ENCODE results near the gene SDC4. TPM values are rescaled to one million over a fixed set of nuclear protein-coding genes. Genes with fewer than 3 reads are reported as not detected.

SDC4 gene
- total and polyA plus RNA-seq, 9 of the 15 experiments (the other 6 are each of a cell fraction or from before 2014, with no cell fraction given): 2.1 to 10.7 (median 6.3) TPM

DNA sequence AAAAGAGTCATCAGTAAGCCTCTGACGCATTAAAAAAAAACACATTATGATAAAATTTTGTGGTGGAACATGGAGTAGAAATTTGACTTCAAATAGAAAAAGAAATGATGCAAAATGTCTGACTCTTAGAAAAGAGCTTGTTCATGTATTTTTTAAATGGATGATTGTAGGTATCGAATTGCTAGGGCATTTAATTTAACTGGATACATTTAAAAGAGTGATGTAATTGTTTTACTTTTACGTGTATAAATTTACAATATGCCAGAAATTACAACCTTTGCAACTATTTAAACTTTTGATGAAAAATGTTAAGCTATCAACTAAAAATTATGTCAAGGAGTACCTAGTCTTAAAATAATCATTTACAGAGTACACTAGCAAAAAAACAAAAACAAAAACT lies 4.5 kb upstream of the SDC4 start:
- ATAC-seq (no peak), FAIRE-seq (no peak), DNase-seq (ENCODE audit: extremely low read depth in 1 of 4, low spot score in 3 of 4) (no peak)
- no peaks in the 10 kb centered on the region for H4K20me1 ChIP-seq (replicated peaks; ENCODE audit: control insufficient read depth, insufficient read depth, low read length)
- H3K79me2 ChIP-seq (ENCODE audit: control insufficient read depth, insufficient read depth, low read length): peaks cover 2% of the 10 kb centered on the region; the same call in 1 of the 3 replicates
- H3K4me3 ChIP-seq: no peak overlapping the region
- H3K9me3 ChIP-seq (replicated peaks; ENCODE audit: control insufficient read depth, insufficient read depth, low read depth, low read length): no peaks in the 10 kb centered on the region
- intact Hi-C loops (cut with micrococcal nuclease) (no loop called here), in situ Hi-C loops (cut with MboI) (no loop called here)
- 43% methylated on average over 3 of the region's 3 CpGs for WGBS (ENCODE audit: insufficient coverage, low coverage, missing lambda C conversion rate)
- no peaks in the 10 kb centered on the region for H3K27me3 ChIP-seq (ENCODE audit: control insufficient read depth in 2 of 2, insufficient read depth in 2 of 2, low read length in 2 of 2)
- no peaks in the 10 kb centered on the region for H3K9me1 ChIP-seq (ENCODE audit: control insufficient read depth, insufficient read depth, low read length)
- H3K27ac ChIP-seq (ENCODE audit: extremely low read depth, low read depth, low read length): no peak overlapping the region
- H3K4me2 ChIP-seq (ENCODE audit: insufficient read depth, low read length): no peak overlapping the region
- no peak overlapping the region for H3K9ac ChIP-seq (ENCODE audit: insufficient read depth in 1 of 2, low read depth in 2 of 2, low read length in 2 of 2)
- no peaks in the 10 kb centered on the region for H3K36me3 ChIP-seq (ENCODE audit: control insufficient read depth, insufficient read depth, low read length)
- H2AFZ ChIP-seq (ENCODE audit: low read depth, low read length): no peak overlapping the region
- TF ChIP-seq, protein P1, sequence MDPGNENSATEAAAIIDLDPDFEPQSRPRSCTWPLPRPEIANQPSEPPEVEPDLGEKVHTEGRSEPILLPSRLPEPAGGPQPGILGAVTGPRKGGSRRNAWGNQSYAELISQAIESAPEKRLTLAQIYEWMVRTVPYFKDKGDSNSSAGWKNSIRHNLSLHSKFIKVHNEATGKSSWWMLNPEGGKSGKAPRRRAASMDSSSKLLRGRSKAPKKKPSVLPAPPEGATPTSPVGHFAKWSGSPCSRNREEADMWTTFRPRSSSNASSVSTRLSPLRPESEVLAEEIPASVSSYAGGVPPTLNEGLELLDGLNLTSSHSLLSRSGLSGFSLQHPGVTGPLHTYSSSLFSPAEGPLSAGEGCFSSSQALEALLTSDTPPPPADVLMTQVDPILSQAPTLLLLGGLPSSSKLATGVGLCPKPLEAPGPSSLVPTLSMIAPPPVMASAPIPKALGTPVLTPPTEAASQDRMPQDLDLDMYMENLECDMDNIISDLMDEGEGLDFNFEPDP (CRISPR knock-in tag; IDR thresholded peaks at IDR 0.05): no peak
- TF ChIP-seq, protein P2, sequence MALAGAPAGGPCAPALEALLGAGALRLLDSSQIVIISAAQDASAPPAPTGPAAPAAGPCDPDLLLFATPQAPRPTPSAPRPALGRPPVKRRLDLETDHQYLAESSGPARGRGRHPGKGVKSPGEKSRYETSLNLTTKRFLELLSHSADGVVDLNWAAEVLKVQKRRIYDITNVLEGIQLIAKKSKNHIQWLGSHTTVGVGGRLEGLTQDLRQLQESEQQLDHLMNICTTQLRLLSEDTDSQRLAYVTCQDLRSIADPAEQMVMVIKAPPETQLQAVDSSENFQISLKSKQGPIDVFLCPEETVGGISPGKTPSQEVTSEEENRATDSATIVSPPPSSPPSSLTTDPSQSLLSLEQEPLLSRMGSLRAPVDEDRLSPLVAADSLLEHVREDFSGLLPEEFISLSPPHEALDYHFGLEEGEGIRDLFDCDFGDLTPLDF (CRISPR knock-in tag; IDR thresholded peaks at IDR 0.05): no peak
- TF ChIP-seq, protein P3, sequence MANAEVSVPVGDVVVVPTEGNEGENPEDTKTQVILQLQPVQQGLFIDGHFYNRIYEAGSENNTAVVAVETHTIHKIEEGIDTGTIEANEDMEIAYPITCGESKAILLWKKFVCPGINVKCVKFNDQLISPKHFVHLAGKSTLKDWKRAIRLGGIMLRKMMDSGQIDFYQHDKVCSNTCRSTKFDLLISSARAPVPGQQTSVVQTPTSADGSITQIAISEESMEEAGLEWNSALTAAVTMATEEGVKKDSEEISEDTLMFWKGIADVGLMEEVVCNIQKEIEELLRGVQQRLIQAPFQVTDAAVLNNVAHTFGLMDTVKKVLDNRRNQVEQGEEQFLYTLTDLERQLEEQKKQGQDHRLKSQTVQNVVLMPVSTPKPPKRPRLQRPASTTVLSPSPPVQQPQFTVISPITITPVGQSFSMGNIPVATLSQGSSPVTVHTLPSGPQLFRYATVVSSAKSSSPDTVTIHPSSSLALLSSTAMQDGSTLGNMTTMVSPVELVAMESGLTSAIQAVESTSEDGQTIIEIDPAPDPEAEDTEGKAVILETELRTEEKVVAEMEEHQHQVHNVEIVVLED (CRISPR knock-in tag; IDR thresholded peaks at IDR 0.05): no peak
- TF ChIP-seq, protein P4, sequence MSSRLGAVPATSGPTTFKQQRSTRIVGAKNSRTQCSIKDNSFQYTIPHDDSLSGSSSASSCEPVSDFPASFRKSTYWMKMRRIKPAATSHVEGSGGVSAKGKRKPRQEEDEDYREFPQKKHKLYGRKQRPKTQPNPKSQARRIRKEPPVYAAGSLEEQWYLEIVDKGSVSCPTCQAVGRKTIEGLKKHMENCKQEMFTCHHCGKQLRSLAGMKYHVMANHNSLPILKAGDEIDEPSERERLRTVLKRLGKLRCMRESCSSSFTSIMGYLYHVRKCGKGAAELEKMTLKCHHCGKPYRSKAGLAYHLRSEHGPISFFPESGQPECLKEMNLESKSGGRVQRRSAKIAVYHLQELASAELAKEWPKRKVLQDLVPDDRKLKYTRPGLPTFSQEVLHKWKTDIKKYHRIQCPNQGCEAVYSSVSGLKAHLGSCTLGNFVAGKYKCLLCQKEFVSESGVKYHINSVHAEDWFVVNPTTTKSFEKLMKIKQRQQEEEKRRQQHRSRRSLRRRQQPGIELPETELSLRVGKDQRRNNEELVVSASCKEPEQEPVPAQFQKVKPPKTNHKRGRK (tag; IDR thresholded peaks at IDR 0.05): no peak
- no peak for TF ChIP-seq PHB (CRISPR knock-in tag; IDR thresholded peaks at IDR 0.05)
- no peak for TF ChIP-seq BRF1 (IDR thresholded peaks at IDR 0.05; ENCODE audit: borderline replicate concordance, extremely low read depth, insufficient read length)
- TF ChIP-seq, protein P5, sequence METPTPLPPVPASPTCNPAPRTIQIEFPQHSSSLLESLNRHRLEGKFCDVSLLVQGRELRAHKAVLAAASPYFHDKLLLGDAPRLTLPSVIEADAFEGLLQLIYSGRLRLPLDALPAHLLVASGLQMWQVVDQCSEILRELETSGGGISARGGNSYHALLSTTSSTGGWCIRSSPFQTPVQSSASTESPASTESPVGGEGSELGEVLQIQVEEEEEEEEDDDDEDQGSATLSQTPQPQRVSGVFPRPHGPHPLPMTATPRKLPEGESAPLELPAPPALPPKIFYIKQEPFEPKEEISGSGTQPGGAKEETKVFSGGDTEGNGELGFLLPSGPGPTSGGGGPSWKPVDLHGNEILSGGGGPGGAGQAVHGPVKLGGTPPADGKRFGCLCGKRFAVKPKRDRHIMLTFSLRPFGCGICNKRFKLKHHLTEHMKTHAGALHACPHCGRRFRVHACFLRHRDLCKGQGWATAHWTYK (CRISPR knock-in tag; IDR thresholded peaks at IDR 0.05): no peak
- TF ChIP-seq, protein P6, sequence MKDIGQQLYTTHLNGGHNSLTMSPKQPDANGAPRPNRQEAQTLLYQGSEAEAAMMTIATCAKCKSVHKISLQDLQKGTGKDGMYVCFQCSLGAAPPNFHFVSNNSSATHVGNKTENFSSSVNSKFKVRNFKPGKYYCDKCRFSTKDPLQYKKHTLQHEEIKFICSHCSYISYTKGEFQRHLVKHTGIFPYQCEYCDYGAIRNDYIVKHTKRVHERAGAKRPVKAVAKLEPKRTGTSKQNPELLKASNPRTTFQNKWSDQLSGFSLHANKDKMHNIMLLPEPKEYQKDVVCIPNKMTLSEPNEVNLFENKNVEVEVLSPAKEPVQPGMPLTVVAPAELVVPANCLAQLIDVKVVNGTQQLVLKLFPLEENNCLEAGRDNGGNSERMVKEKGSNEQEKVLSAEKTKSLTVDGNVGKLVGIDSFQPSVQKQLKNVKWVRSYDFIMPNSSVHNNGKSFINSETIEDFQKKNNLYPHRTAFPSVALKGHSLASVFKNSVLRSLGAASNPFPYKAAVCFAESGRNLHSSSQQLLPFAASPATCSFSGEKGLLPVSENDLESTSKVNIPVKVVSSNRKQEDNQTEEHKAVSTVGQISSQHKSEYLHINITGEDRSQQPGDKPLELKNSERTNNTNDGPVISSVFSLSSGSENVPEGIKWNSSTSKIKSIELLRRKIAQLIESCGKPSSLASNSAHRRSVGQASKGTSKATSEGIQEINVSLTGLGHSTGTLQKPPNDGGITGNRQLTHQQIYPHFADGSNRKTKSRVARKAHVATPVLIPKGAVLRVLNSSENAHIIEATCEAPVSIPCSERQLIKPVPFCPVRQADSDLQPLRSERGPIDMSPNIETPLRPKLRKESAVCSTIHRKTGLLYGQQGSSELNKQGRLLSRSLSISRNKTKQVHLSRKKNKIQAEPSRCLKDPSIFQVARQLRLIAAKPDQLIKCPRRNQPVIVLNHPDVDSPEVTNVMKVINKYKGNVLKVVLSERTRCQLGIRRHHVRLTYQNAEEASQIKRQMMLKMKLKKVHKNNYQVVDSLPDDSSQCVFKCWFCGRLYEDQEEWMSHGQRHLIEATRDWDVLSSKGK (CRISPR knock-in tag; IDR thresholded peaks at IDR 0.05): no peak
- ChIA-PET POLR2A (interaction anchor here (0.5 to 0.8 kb wide), 3 partner anchors 10 to 581 kb away, joined by 3 read pairs; partner anchors contain the start of gene SYS1), CTCF (ENCODE audit: low intra/inter-chr PET ratio) (no interaction called here)
- BruUV-seq (replicated peaks): no TSS peak
- peaks cover 7 to 10% of the 10 kb centered on the region in 2 experiments for H3K4me1 ChIP-seq (replicated peaks in 1 of 2; ENCODE audit: control insufficient read depth in 2 of 2, insufficient read depth in 2 of 2, low read length in 2 of 2)

Data from K562 (cell line).